Ovary (tissue), 3 donors: ENCODE results near the gene TMEM184C.

Source experiments
- POLR2A ChIP-seq: fragments of 450-650 bp; IDR thresholded peaks from one replicate; pipeline ENCODE4 v1.6.1; 2017; ENCODE audit warnings: antibody characterized with exemption, mild to moderate bottlenecking, moderate library complexity
- TF ChIP-seq, protein P1 (sequence below), 3 donors: fragments of 450-650 bp in 2 of 3; fragments of 200-600 bp in 1 of 3; IDR thresholded peaks; one replicate each; pipeline versions ENCODE4 v1.5.1 to v1.8.0; 2016 to 2022; ENCODE audit warnings: antibody characterized with exemption in 3 of 3, mild to moderate bottlenecking in 1 of 3
- donor health status: DM: no; HTN: no; CAD: no.

DNA sequence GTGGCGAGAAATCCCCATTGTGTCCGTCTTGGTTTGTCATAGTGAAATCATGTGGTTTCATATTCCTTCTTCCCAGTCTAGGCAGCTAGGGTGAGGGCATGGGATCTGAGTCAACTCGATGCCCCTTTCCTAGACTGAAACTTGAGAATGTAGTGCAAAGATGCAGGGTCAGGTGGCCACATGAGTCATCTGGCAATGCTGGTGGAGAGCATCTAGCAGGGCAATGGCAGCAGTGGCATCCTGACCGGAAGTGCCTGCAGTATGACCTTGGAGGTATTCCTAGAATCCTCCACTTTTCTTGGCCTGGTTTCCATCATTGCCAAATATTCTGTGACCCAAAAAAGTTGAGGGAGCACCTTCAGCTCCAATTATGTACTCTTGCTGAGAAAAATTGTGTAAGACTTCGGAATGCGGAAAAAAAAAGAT, 39.1 kb upstream of the TMEM184C start:
- TF ChIP-seq, protein P1, sequence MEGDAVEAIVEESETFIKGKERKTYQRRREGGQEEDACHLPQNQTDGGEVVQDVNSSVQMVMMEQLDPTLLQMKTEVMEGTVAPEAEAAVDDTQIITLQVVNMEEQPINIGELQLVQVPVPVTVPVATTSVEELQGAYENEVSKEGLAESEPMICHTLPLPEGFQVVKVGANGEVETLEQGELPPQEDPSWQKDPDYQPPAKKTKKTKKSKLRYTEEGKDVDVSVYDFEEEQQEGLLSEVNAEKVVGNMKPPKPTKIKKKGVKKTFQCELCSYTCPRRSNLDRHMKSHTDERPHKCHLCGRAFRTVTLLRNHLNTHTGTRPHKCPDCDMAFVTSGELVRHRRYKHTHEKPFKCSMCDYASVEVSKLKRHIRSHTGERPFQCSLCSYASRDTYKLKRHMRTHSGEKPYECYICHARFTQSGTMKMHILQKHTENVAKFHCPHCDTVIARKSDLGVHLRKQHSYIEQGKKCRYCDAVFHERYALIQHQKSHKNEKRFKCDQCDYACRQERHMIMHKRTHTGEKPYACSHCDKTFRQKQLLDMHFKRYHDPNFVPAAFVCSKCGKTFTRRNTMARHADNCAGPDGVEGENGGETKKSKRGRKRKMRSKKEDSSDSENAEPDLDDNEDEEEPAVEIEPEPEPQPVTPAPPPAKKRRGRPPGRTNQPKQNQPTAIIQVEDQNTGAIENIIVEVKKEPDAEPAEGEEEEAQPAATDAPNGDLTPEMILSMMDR (IDR thresholded peaks at IDR 0.05), result no peak
- no peak for TF ChIP-seq POLR2A
